ENCODE results near the gene DUS1L.

Gene DUS1L

DNA sequence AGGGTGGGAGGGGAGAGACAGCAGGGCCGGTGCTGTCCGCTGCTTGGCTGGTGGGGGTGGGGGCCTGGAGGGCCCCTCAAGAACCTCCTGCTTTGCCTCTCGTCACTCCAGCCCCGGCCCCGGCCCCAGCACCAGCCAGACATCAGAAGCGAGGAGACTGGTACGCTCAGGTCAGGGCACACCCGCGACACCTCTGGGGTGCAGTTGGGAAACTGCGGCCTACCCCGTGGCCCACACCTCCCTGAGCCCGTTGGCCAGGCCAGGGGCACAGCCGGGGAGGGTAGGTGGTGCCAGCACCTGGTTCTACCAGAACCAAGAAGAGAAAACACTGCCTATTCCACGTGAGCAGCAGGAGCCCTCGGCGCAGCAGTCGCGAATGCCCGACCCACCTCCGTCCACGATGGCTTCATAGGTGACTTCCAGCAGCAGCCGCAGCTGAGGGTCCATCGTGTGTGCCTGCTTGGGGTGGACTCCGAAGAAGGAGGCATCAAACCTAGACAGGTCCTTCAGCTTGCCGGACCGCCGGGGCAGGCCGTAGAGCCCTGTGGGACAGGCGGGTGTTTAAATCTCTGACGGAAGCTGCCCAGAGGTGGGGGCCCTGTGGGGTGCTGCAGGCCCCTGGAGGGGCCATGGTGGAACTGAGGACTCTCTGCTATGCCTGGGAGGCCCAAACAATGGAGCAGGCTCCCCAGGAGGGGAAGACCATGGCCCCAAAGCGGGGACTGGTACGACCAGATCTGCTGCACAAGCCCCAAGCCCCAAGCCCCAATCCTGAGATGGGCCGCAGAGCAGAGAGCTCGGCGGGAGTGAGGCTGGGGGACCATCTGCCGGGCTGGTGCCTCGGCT lies 29.6 kb upstream of the DUS1L start:
- H3K4me3 ChIP-seq (ENCODE audit: low read depth, low read length) = no peak overlapping the region

GRCh38 chr17:82092995-82093751 lies 27.6 kb upstream of the DUS1L start:
- no peak overlapping the region for H3K4me3 ChIP-seq (ENCODE audit: low read depth, low read length)
- TF ChIP-seq CTCF (IDR thresholded peaks at IDR 0.05; ENCODE audit: low read depth, low read length) = no peak

More for the DNA sequence above, 29.6 kb upstream of the DUS1L start:
- TF ChIP-seq CTCF (IDR thresholded peaks at IDR 0.05; ENCODE audit: low read depth, low read length) = no peak

DNA sequence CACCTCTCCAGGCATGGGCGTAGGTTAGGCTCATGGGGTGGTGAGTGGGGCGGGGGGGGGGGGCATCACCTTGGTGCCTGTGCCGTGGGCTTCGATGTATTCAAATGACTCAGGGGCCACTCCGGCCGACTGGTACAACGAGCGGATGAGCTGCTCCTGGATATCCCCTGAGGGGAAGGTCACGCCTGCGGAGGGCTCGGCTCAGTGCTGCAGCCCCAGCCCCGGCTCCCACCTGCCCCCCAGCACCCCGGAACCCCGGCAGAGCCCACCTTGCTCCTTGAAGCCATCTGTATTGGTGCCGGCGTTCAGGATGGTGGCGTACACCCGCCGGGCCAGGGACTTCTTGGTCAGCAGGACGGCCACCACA lies 27.0 kb upstream of the DUS1L start:
- TF ChIP-seq CTCF (IDR thresholded peaks at IDR 0.05; ENCODE audit: low read depth, low read length) = no peak

GRCh38 chr17:82092094-82092586 lies 26.5 kb upstream of the DUS1L start:
- no peak overlapping the region for H3K4me3 ChIP-seq (ENCODE audit: low read depth, low read length)
- no peak for TF ChIP-seq CTCF (IDR thresholded peaks at IDR 0.05; ENCODE audit: low read depth, low read length)

More for the DNA sequence above, 27.0 kb upstream of the DUS1L start:
- no peak overlapping the region for H3K4me3 ChIP-seq (ENCODE audit: low read depth, low read length)

GRCh38 chr17:82091264-82092066 lies 25.9 kb upstream of the DUS1L start:
- no peak overlapping the region for H3K4me3 ChIP-seq (ENCODE audit: low read depth, low read length)
- no peak for TF ChIP-seq CTCF (IDR thresholded peaks at IDR 0.05; ENCODE audit: low read depth, low read length)

DNA sequence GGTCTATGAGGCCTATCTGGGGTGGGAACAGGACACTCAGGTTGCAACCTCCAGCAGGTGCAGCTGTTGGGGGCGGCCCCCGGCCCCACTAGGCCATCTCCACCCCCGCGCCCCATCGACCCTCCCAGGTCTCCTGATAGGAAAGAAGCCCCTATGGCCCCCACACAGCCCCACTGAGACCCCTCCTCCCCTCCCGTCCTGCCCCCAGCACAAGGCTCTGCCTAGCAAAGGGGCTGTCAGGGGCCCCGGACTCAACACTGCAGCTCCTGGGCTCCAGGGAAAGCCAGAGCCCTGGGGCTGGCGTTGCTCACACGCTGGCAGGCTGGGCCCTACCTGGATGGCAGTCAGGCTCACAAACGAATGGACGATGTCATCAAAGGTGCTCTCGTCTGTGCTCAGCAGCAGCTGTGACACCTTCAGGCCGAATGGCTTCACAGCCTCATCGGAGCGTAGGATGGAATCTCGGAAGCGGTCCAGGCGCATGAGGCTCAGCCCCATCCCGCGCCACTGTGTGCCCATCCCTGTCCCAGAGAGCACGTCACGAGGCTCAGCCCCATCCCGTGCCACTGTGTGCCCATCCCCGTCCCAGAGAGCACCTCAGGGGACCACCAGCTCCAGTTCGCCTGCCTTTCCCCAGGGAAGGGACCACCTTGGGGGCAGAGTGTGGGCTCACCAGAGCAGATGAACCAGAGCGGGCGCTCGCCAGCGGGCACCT lies 25.1 kb upstream of the DUS1L start:
- H3K4me3 ChIP-seq (ENCODE audit: low read depth, low read length) = no peak overlapping the region
- no peak for TF ChIP-seq CTCF (IDR thresholded peaks at IDR 0.05; ENCODE audit: low read depth, low read length)

Data from WI38 (cell line).